Measurements from ENCODE around the gene ADGRL3.

ADGRL3 gene

GRCh38 chr4:61666244-61666643 is 466.1 kb downstream of the ADGRL3 start:
- TF ChIP-seq CTCF (IDR thresholded peaks at IDR 0.05; ENCODE audit: low read length) (no peak), EZH2 (IDR thresholded peaks at IDR 0.05; ENCODE audit: borderline replicate concordance, low read length) (no peak)
- no peak overlapping the region for H3K9ac ChIP-seq (ENCODE audit: low read length)
- H3K27me3 ChIP-seq (ENCODE audit: insufficient read depth, low read length), result no peaks in the 10 kb centered on the region
- H3K9me3 ChIP-seq (ENCODE audit: low read length), result no peaks in the 10 kb centered on the region
- no peaks in the 10 kb centered on the region for H4K20me1 ChIP-seq (ENCODE audit: insufficient read depth, low read length)
- H3K79me2 ChIP-seq (ENCODE audit: insufficient read depth, low read length), result no peaks in the 10 kb centered on the region
- H3K27ac ChIP-seq (ENCODE audit: low read depth, low read length, poor library complexity, severe bottlenecking), result no peak overlapping the region
- H3K4me3 ChIP-seq (ENCODE audit: low read depth, low read length, poor library complexity, severe bottlenecking), result no peak overlapping the region
- H3K4me1 ChIP-seq (ENCODE audit: insufficient read depth, low read length, severe bottlenecking), result no peaks in the 10 kb centered on the region
- H3K36me3 ChIP-seq (ENCODE audit: insufficient read depth, low read length), result no peaks in the 10 kb centered on the region
- H3K9me2 ChIP-seq (ENCODE audit: low read depth, low read length), result no peaks in the 10 kb centered on the region
- no peak overlapping the region for H3K4me2 ChIP-seq (ENCODE audit: low read length)
- H3F3A ChIP-seq (ENCODE audit: insufficient read depth, low read length), result no peaks in the 10 kb centered on the region
- no peak overlapping the region for H2AFZ ChIP-seq (ENCODE audit: low read length)

GRCh38 chr4:61671599-61671998 is 471.5 kb downstream of the ADGRL3 start:
- H3K27ac ChIP-seq (ENCODE audit: low read depth, low read length, poor library complexity, severe bottlenecking), result no peak overlapping the region
- H3K4me3 ChIP-seq (ENCODE audit: low read depth, low read length, poor library complexity, severe bottlenecking), result no peak overlapping the region
- H2AFZ ChIP-seq (ENCODE audit: low read length), result no peak overlapping the region
- no peaks in the 10 kb centered on the region for H3F3A ChIP-seq (ENCODE audit: insufficient read depth, low read length)
- no peaks in the 10 kb centered on the region for H3K9me2 ChIP-seq (ENCODE audit: low read depth, low read length)
- TF ChIP-seq CTCF (IDR thresholded peaks at IDR 0.05; ENCODE audit: low read length) (no peak), EZH2 (IDR thresholded peaks at IDR 0.05; ENCODE audit: borderline replicate concordance, low read length) (no peak)
- no peaks in the 10 kb centered on the region for H4K20me1 ChIP-seq (ENCODE audit: insufficient read depth, low read length)
- no peaks in the 10 kb centered on the region for H3K79me2 ChIP-seq (ENCODE audit: insufficient read depth, low read length)
- no peaks in the 10 kb centered on the region for H3K4me1 ChIP-seq (ENCODE audit: insufficient read depth, low read length, severe bottlenecking)
- H3K4me2 ChIP-seq (ENCODE audit: low read length), result no peak overlapping the region
- no peaks in the 10 kb centered on the region for H3K27me3 ChIP-seq (ENCODE audit: insufficient read depth, low read length)
- H3K9ac ChIP-seq (ENCODE audit: low read length), result no peak overlapping the region
- no peaks in the 10 kb centered on the region for H3K36me3 ChIP-seq (ENCODE audit: insufficient read depth, low read length)
- H3K9me3 ChIP-seq (ENCODE audit: low read length), result no peaks in the 10 kb centered on the region

GRCh38 chr4:61675464-61675863 is 475.3 kb downstream of the ADGRL3 start:
- no peaks in the 10 kb centered on the region for H3K79me2 ChIP-seq (ENCODE audit: insufficient read depth, low read length)
- no peaks in the 10 kb centered on the region for H3F3A ChIP-seq (ENCODE audit: insufficient read depth, low read length)
- H4K20me1 ChIP-seq (ENCODE audit: insufficient read depth, low read length), result no peaks in the 10 kb centered on the region
- no peak overlapping the region for H3K4me2 ChIP-seq (ENCODE audit: low read length)
- no peaks in the 10 kb centered on the region for H3K27me3 ChIP-seq (ENCODE audit: insufficient read depth, low read length)
- H3K36me3 ChIP-seq (ENCODE audit: insufficient read depth, low read length), result no peaks in the 10 kb centered on the region
- H3K9me2 ChIP-seq (ENCODE audit: low read depth, low read length), result no peaks in the 10 kb centered on the region
- no peak overlapping the region for H3K4me3 ChIP-seq (ENCODE audit: low read depth, low read length, poor library complexity, severe bottlenecking)
- no peak overlapping the region for H3K9ac ChIP-seq (ENCODE audit: low read length)
- no peak for TF ChIP-seq EZH2 (IDR thresholded peaks at IDR 0.05; ENCODE audit: borderline replicate concordance, low read length)
- no peak for TF ChIP-seq CTCF (IDR thresholded peaks at IDR 0.05; ENCODE audit: low read length)
- no peak overlapping the region for H2AFZ ChIP-seq (ENCODE audit: low read length)
- no peaks in the 10 kb centered on the region for H3K4me1 ChIP-seq (ENCODE audit: insufficient read depth, low read length, severe bottlenecking)
- no peaks in the 10 kb centered on the region for H3K9me3 ChIP-seq (ENCODE audit: low read length)
- no peak overlapping the region for H3K27ac ChIP-seq (ENCODE audit: low read depth, low read length, poor library complexity, severe bottlenecking)

Data from OCI-LY1 (cell line).